Stimulated activated naive B cell treated with anti-CD40 and anti-IgM and Interleukin-4, amounts not matched to agents 10 μg/mL and 1 μg/mL and 100 μg/mL, for 72 hours (primary cell): Measurements from ENCODE around the gene LIMS3.
A peak's percentile ranks its signal among the peaks of the same experiment; 100 is the strongest.
"Not testable (repeated sequence)": the region's sequence is repeated elsewhere in the genome, so short reads cannot be mapped to it uniquely, and the experiment has no call there.

ENCODE experiments used
- ATAC-seq, 2 donors: fragments of 150-1000 bp; cut with Tn5 transposase; replicated peaks; 2 replicates each; pipeline ENCODE4 v1.10.0; 2021; ENCODE audit warnings: moderate library complexity in 1 of 2
- DNase-seq: peaks from one replicate; pipeline ENCODE4 v3.0.0; 2021
- H3K27ac Mint-ChIP-seq: one replicate; pipeline ENCODE4 v1.8.0; 2022; ENCODE audit warnings: mild to moderate bottlenecking, mixed read lengths
- H3K27me3 Mint-ChIP-seq, 2 donors: one replicate each; pipeline ENCODE4 v1.8.0; 2022; ENCODE audit warnings: mixed read lengths in 2 of 2
- H3K36me3 Mint-ChIP-seq, 2 donors: one replicate each; pipeline ENCODE4 v1.8.0; 2022; ENCODE audit warnings: mixed read lengths in 2 of 2, mild to moderate bottlenecking in 1 of 2
- H3K4me1 Mint-ChIP-seq, 2 donors: one replicate each; pipeline ENCODE4 v1.8.0; 2022; ENCODE audit warnings: mixed read lengths in 2 of 2, mild to moderate bottlenecking in 1 of 2
- H3K4me3 Mint-ChIP-seq, 2 donors: one replicate each; pipeline ENCODE4 v1.8.0; 2022; ENCODE audit warnings: mild to moderate bottlenecking in 2 of 2, mixed read lengths in 2 of 2, moderate library complexity in 1 of 2
- H3K9me3 Mint-ChIP-seq, 2 donors: one replicate each; pipeline ENCODE4 v1.8.0; 2022; ENCODE audit warnings: mixed read lengths in 2 of 2, mild to moderate bottlenecking in 1 of 2

The LIMS3 gene

DNA sequence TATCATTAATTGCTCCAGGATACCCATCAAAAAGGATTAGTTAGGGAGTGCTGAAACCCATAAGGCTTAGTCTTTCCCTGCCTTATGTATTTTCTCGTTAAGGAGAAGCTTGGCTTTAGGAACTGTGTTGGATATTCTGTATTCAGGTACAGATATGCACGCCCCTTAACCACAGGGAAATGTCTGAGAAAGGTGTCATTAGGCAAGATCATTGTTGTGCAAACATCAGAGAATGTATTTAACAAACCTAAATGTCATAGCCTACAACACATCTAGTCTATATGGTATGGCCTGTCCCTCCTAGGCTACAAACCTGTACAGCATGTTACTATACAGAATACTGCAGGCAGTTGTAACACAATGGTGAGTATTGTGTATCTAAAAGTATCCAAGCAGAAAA lies 10.1 kb downstream of the LIMS3 start:
- not testable (repeated sequence) for ATAC-seq, DNase-seq, H3K27me3 Mint-ChIP-seq, H3K4me1 Mint-ChIP-seq, H3K27ac Mint-ChIP-seq, H3K4me3 Mint-ChIP-seq, H3K36me3 Mint-ChIP-seq, H3K9me3 Mint-ChIP-seq

DNA sequence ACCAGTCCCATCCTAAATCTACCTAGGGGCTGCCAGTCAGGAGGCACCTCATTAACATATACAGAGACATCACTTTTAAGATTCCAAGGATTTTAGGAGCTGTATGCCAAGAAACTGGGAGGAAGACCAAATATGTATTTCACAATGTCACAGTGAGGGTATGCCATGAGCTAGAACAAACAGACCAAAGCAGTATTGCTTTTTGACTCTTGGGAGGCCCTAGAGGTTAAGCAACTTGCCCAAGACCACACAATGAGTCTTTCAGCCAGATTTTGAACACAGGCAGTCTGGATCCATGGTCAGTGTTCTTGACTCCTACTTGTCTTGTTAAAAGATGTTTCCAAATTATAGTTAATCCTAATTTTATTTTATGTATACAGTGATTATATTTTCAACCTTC lies 12.3 kb downstream of the LIMS3 start:
- not testable (repeated sequence) for H3K27ac Mint-ChIP-seq, H3K36me3 Mint-ChIP-seq, ATAC-seq, DNase-seq, H3K9me3 Mint-ChIP-seq, H3K4me1 Mint-ChIP-seq, H3K4me3 Mint-ChIP-seq, H3K27me3 Mint-ChIP-seq

DNA sequence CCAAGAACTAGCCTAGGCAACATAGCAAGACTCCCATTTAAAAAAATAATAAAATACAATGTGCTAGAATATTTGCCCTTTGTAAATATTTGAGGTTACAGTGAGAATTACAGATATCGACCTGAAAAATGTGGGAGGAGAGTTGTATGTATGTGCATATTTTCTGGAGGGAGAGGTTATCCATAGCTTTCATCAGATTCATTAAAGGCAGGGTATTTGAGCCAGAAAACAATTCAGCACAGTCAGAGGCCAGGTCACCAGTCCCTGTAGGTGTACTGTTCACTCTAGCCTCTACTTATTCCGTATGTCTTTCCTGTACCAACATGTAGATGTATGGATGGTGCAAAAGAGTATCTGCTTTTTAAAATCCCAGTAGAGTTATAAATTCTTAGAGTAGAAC lies 15.4 kb downstream of the LIMS3 start:
- DNase-seq, H3K9me3 Mint-ChIP-seq, H3K4me1 Mint-ChIP-seq, H3K27ac Mint-ChIP-seq, H3K27me3 Mint-ChIP-seq, ATAC-seq, H3K4me3 Mint-ChIP-seq, H3K36me3 Mint-ChIP-seq: not testable (repeated sequence)

DNA sequence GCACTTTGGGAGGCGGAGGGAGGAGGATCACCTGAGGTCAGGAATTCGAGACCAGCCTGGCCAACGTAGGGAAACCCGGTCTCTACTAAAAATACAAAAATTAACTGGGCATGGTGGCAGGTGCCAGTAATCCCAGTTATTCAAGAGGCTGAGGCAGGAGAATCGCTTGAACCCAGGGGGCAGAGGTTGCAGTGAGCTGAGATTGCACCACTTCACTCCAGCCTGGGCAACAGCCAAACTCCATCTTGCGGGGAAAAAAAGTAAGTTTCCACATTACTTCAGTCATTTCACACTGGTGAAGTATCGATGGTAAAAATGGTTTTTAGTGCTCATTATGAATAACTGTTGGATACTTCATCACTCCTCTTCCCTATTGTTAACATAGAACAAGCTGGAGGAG lies 16.1 kb downstream of the LIMS3 start:
- DNase-seq, H3K4me3 Mint-ChIP-seq, H3K27ac Mint-ChIP-seq, H3K9me3 Mint-ChIP-seq, ATAC-seq, H3K4me1 Mint-ChIP-seq, H3K27me3 Mint-ChIP-seq, H3K36me3 Mint-ChIP-seq: not testable (repeated sequence)

DNA sequence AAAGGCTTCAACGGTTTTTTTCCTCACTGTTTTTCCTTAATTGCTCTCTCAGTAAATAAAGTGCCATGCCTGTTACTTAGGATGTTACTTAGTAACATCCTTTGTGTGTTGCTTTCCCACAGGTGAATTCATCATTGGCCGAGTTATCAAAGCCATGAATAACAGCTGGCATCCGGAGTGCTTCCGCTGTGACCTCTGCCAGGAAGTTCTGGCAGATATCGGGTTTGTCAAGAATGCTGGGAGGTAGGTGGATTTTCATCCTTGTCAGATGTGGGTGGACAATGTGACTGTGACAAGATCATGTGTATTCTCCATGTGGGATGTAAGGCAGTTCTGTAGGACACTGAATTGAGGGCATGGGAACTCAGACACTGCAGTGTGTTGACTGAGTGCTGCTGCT lies 17.3 kb downstream of the LIMS3 start:
- not testable (repeated sequence) for H3K36me3 Mint-ChIP-seq, ATAC-seq, H3K4me3 Mint-ChIP-seq, H3K27ac Mint-ChIP-seq, H3K9me3 Mint-ChIP-seq, H3K4me1 Mint-ChIP-seq, H3K27me3 Mint-ChIP-seq, DNase-seq

GRCh38 chr2:109920162-109920561 lies 21.7 kb downstream of the LIMS3 start:
- H3K27me3 Mint-ChIP-seq, H3K36me3 Mint-ChIP-seq, H3K9me3 Mint-ChIP-seq, H3K4me1 Mint-ChIP-seq, ATAC-seq, H3K27ac Mint-ChIP-seq, H3K4me3 Mint-ChIP-seq, DNase-seq: not testable (repeated sequence)

- not testable (repeated sequence) for DNase-seq, H3K36me3 Mint-ChIP-seq, H3K27ac Mint-ChIP-seq, H3K4me1 Mint-ChIP-seq, H3K4me3 Mint-ChIP-seq, ATAC-seq, H3K27me3 Mint-ChIP-seq, H3K9me3 Mint-ChIP-seq
Observed at GRCh38 chr2:109921543-109922384, 23.3 kb downstream of the LIMS3 start.

- H3K36me3 Mint-ChIP-seq, H3K9me3 Mint-ChIP-seq, H3K27ac Mint-ChIP-seq, H3K27me3 Mint-ChIP-seq, H3K4me1 Mint-ChIP-seq, H3K4me3 Mint-ChIP-seq, ATAC-seq, DNase-seq: not testable (repeated sequence)
Observed at GRCh38 chr2:109924481-109924880, 26.0 kb downstream of the LIMS3 start.

DNA sequence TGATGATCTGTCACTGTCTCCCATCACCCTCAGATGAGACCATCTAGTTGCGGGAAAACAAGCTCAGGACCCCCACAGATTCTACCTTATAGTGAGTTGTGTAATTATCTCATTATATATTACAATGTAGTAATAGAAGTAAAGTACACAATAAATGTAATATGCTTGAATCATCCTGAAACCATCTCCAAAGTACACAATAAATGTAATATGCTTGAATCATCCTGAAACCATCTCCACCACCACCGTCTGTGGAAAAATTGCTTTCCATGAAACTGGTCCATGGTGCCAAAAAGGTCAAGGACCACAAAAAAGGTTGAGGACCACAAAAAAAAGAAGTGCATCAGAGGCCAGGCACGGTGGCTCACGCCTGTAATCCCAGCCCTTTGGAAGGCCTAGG lies 29.3 kb downstream of the LIMS3 start:
- not testable (repeated sequence) for H3K9me3 Mint-ChIP-seq, H3K27ac Mint-ChIP-seq, ATAC-seq, H3K4me3 Mint-ChIP-seq, H3K4me1 Mint-ChIP-seq, H3K27me3 Mint-ChIP-seq, H3K36me3 Mint-ChIP-seq, DNase-seq

GRCh38 chr2:109929222-109929621 lies 30.7 kb downstream of the LIMS3 start:
- H3K36me3 Mint-ChIP-seq, H3K4me1 Mint-ChIP-seq, H3K4me3 Mint-ChIP-seq, ATAC-seq, H3K27ac Mint-ChIP-seq, H3K27me3 Mint-ChIP-seq, DNase-seq, H3K9me3 Mint-ChIP-seq: not testable (repeated sequence)

DNA sequence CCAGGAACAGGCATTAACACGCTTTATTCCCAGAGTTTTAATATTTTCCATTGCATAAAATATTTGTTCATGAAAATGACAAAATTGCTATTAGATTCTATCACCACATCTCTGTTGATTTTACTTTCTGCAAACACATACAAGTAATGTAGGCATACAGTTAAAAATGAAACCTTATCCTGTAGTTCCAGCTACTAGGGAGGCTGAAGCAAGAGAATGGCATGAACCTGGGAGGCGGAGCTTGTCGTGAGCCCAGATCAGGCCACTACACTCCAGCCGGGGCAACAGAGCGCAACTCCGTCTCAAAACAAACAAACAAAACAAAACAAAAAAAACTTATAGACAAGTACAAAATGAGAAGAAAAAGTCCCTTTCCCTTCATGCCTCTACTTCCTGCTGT lies 38.0 kb downstream of the LIMS3 start:
- ATAC-seq, H3K27me3 Mint-ChIP-seq, H3K4me1 Mint-ChIP-seq, DNase-seq, H3K36me3 Mint-ChIP-seq, H3K9me3 Mint-ChIP-seq, H3K4me3 Mint-ChIP-seq, H3K27ac Mint-ChIP-seq: not testable (repeated sequence)

DNA sequence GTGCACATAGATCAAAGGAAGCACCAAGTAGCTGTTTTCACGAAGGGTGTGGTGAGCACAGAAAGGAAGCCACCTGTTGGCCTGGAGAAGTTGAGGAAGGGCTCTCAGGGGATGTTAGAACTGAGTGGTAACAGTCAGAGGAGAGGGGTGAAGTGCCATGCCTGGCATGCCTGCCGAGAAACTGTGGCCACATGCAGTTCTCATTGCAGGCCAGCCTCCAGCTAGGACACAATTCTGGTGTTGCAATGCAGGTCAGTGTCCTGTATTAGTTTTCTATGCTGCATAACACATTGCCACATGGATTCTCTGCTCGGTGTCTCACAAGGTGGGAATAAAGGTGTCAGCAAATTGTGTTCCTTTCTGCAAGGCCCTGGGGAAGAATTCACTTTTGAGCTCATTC lies 46.9 kb downstream of the LIMS3 start:
- DNase-seq, H3K27me3 Mint-ChIP-seq, H3K4me3 Mint-ChIP-seq, ATAC-seq, H3K9me3 Mint-ChIP-seq, H3K4me1 Mint-ChIP-seq, H3K36me3 Mint-ChIP-seq, H3K27ac Mint-ChIP-seq: not testable (repeated sequence)

- not testable (repeated sequence) for H3K27me3 Mint-ChIP-seq, H3K27ac Mint-ChIP-seq, H3K4me3 Mint-ChIP-seq, H3K9me3 Mint-ChIP-seq, DNase-seq, H3K36me3 Mint-ChIP-seq, H3K4me1 Mint-ChIP-seq
- peak; percentile 25 to 29 for ATAC-seq
Observed at GRCh38 chr2:109947262-109947958, 48.9 kb downstream of the LIMS3 start.

GRCh38 chr2:109947959-109948520 lies 49.6 kb downstream of the LIMS3 start:
- H3K9me3 Mint-ChIP-seq, H3K36me3 Mint-ChIP-seq, H3K4me3 Mint-ChIP-seq, H3K27ac Mint-ChIP-seq, H3K27me3 Mint-ChIP-seq, DNase-seq, H3K4me1 Mint-ChIP-seq: not testable (repeated sequence)
- ATAC-seq, result peak; percentile 23 to 29
